ENCODE measurements around the gene PLD5.

DNA sequence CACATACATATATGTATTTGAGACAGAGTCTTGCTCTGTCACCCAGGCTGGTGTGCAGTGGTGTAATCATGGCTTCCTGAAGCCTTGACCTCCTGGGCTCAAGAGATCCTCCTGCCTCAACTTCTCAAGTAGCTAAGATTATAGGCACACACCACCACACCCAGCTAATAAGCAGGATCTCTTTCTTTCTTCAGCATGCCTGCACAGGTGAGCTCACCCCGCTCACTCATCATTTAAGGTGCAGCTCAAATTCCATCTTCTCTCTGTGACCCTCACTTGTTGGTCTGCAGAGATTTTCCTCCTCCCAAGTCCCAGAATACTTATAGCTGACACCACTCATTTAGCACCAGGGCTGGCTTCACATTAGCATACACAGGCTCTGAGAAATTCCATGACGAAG lies 316.5 kb downstream of the PLD5 start:
- TF ChIP-seq, protein P1, sequence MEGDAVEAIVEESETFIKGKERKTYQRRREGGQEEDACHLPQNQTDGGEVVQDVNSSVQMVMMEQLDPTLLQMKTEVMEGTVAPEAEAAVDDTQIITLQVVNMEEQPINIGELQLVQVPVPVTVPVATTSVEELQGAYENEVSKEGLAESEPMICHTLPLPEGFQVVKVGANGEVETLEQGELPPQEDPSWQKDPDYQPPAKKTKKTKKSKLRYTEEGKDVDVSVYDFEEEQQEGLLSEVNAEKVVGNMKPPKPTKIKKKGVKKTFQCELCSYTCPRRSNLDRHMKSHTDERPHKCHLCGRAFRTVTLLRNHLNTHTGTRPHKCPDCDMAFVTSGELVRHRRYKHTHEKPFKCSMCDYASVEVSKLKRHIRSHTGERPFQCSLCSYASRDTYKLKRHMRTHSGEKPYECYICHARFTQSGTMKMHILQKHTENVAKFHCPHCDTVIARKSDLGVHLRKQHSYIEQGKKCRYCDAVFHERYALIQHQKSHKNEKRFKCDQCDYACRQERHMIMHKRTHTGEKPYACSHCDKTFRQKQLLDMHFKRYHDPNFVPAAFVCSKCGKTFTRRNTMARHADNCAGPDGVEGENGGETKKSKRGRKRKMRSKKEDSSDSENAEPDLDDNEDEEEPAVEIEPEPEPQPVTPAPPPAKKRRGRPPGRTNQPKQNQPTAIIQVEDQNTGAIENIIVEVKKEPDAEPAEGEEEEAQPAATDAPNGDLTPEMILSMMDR (conservative IDR thresholded peaks at IDR 0.05 in 1 of 2, IDR thresholded peaks at IDR 0.05 in 1 of 2; ENCODE audit: extremely low read depth in 1 of 2, insufficient read depth in 1 of 2, low read depth in 1 of 2, low read length in 2 of 2): no peak
- no peak for TF ChIP-seq EZH2 (IDR thresholded peaks at IDR 0.05; ENCODE audit: borderline replicate concordance, low read length)
